Measurements from ENCODE around the gene PRKN. TPM values are rescaled to one million over a fixed set of nuclear protein-coding genes. Genes with fewer than 3 reads are reported as not detected.

Gene PRKN
- total RNA-seq, 4 donors from 2014 or later = 5.2 to 121 (median 6.9) TPM

GRCh38 chr6:161458201-161458951 lies 1269.2 kb downstream of the PRKN start:
- H3K27ac ChIP-seq = no peak overlapping the region
- H3K36me3 ChIP-seq = no peaks in the 10 kb centered on the region
- no peak overlapping the region for H3K4me3 ChIP-seq (replicated peaks in 1 of 3)
- no peak for TF ChIP-seq POLR2A (IDR thresholded peaks at IDR 0.05)
- H3K4me1 ChIP-seq = no peaks in the 10 kb centered on the region
- intact Hi-C loops (cut with DNase I) = no loop called here
- 76 to 79% methylated on average over 12 of the region's 12 CpGs for WGBS, 2 donors
- DNase-seq = no peak
- no peaks in the 10 kb centered on the region for H3K9me3 ChIP-seq
- no peaks in the 10 kb centered on the region for H3K27me3 ChIP-seq

- DNase-seq = no peak
- H3K4me3 ChIP-seq (replicated peaks in 1 of 3) = no peak overlapping the region
- H3K27ac ChIP-seq = no peak overlapping the region
- no peaks in the 10 kb centered on the region for H3K27me3 ChIP-seq
- no peaks in the 10 kb centered on the region for H3K36me3 ChIP-seq
- H3K4me1 ChIP-seq = no peaks in the 10 kb centered on the region
- no peak for TF ChIP-seq POLR2A (IDR thresholded peaks at IDR 0.05)
- TF ChIP-seq, protein P1, sequence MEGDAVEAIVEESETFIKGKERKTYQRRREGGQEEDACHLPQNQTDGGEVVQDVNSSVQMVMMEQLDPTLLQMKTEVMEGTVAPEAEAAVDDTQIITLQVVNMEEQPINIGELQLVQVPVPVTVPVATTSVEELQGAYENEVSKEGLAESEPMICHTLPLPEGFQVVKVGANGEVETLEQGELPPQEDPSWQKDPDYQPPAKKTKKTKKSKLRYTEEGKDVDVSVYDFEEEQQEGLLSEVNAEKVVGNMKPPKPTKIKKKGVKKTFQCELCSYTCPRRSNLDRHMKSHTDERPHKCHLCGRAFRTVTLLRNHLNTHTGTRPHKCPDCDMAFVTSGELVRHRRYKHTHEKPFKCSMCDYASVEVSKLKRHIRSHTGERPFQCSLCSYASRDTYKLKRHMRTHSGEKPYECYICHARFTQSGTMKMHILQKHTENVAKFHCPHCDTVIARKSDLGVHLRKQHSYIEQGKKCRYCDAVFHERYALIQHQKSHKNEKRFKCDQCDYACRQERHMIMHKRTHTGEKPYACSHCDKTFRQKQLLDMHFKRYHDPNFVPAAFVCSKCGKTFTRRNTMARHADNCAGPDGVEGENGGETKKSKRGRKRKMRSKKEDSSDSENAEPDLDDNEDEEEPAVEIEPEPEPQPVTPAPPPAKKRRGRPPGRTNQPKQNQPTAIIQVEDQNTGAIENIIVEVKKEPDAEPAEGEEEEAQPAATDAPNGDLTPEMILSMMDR (IDR thresholded peaks at IDR 0.05) = no peak
- intact Hi-C loops (cut with DNase I) = no loop called here
- 83 to 88% methylated on average over 5 of the region's 5 CpGs for whole genome bisulfite sequencing, 2 donors
- no peaks in the 10 kb centered on the region for H3K9me3 ChIP-seq
These were observed 1271.7 kb downstream of the PRKN start for GRCh38 chr6:161455848-161456247.

DNA sequence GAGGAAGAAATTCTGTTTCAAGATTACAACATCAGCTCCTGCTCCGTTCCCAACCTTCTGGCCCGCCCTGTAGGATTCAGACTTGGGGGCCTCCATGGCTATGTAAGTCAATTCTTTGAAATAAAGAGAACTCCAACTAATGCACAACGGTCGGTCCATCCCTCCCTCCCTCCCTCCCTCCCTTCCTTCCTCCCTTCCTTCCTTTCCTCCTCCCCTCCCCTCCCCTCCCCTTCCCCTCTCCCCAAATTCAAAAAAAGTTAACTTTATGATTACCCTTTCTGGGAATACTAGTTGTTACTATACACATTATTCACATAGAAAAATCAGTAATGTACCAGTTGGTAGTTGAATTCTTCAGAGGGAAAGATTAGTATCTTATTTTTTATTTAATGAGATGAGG lies 1274.0 kb downstream of the PRKN start:
- Histone ChIP-seq H3K36me3 (no peaks in the 10 kb centered on the region), H3K27me3 (no peaks in the 10 kb centered on the region), H3K4me3 (replicated peaks in 1 of 3) (no peak overlapping the region), H3K27ac (no peak overlapping the region), H3K9me3 (no peaks in the 10 kb centered on the region), H3K4me1 (no peaks in the 10 kb centered on the region)
- 71 to 78% methylated on average over 4 of the region's 4 CpGs for WGBS, 2 donors
- DNase-seq = no peak
- intact Hi-C loops (cut with DNase I) = no loop called here
- TF ChIP-seq POLR2A (IDR thresholded peaks at IDR 0.05) = no peak
- TF ChIP-seq, protein P1 (IDR thresholded peaks at IDR 0.05) = no peak

DNA sequence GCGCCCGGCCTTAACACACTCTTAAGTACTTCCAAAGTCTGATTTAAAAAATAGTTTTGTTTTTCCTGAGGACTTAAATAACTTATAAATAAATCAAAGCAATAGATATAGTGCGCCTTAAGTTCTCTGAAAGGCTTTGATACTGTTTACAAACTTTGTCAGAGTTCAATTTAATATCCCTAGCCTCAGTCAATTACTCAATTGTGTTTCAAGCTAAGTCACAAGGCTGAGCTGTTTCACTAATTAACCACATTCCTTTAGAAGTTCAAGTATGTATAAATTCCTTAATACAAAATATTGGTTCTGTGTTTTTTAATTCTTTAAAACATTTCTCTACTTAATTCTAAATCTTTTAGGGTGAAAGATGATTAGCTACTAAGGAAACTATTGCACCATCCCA lies 1275.3 kb downstream of the PRKN start:
- Histone ChIP-seq H3K27ac (no peak overlapping the region), H3K4me3 (replicated peaks in 1 of 3) (no peak overlapping the region), H3K36me3 (no peaks in the 10 kb centered on the region), H3K27me3 (no peaks in the 10 kb centered on the region), H3K9me3 (no peaks in the 10 kb centered on the region), H3K4me1 (no peaks in the 10 kb centered on the region)
- DNase-seq = no peak
- WGBS, 2 donors = 95 to 97% methylated on average over 3 of the region's 3 CpGs
- intact Hi-C loops (cut with DNase I) = no loop called here
- TF ChIP-seq, protein P1 (IDR thresholded peaks at IDR 0.05) = no peak
- TF ChIP-seq POLR2A (IDR thresholded peaks at IDR 0.05) = no peak

- intact Hi-C loops (cut with DNase I) = no loop called here
- no peaks in the 10 kb centered on the region for H3K36me3 ChIP-seq
- DNase-seq = no peak
- no peaks in the 10 kb centered on the region for H3K27me3 ChIP-seq
- H3K4me3 ChIP-seq (replicated peaks in 1 of 3) = no peak overlapping the region
- H3K4me1 ChIP-seq = no peaks in the 10 kb centered on the region
- 80 to 87% methylated on average over 3 of the region's 3 CpGs for WGBS, 2 donors
- no peaks in the 10 kb centered on the region for H3K9me3 ChIP-seq
- TF ChIP-seq POLR2A (IDR thresholded peaks at IDR 0.05) = no peak
- TF ChIP-seq, protein P1 (IDR thresholded peaks at IDR 0.05) = no peak
- no peak overlapping the region for H3K27ac ChIP-seq
These were observed 1278.0 kb downstream of the PRKN start for GRCh38 chr6:161449521-161449920.

Measured in thyroid gland (tissue), 4 donors.